Transverse colon (tissue), 4 donors: ENCODE data around the gene TENM4.
A peak's percentile ranks its signal among the peaks of the same experiment; 100 is the strongest.

ENCODE experiments used
- CTCF ChIP-seq, 5 experiments: fragments of 200-600 bp in 3 of 5; fragments of 450-650 bp in 2 of 5; sonication (generic) in 3 of 5; IDR thresholded peaks; 1 replicate in 2 of 5; 2 replicates in 3 of 5; pipeline ENCODE4 v1.5.1; 2016 to 2017; ENCODE audit warnings: antibody characterized with exemption in 5 of 5, inconsistent platforms in 3 of 5, mild to moderate bottlenecking in 2 of 5, moderate library complexity in 1 of 5
- EP300 ChIP-seq: sonication (generic); formaldehyde crosslinking; IDR thresholded peaks from one replicate; pipeline ENCODE4 v1.6.1; 2017; ENCODE audit warnings: antibody characterized with exemption, low read depth
- POLR2A ChIP-seq: fragments of 450-650 bp; IDR thresholded peaks from one replicate; pipeline ENCODE4 v1.6.1; 2016; ENCODE audit warnings: antibody characterized with exemption, mild to moderate bottlenecking, moderate library complexity
- POLR2AphosphoS5 ChIP-seq, 3 donors: sonication (generic); formaldehyde crosslinking; IDR thresholded peaks; one replicate each; pipeline ENCODE4 v1.6.1; 2016; ENCODE audit warnings: antibody characterized with exemption in 3 of 3

DNA sequence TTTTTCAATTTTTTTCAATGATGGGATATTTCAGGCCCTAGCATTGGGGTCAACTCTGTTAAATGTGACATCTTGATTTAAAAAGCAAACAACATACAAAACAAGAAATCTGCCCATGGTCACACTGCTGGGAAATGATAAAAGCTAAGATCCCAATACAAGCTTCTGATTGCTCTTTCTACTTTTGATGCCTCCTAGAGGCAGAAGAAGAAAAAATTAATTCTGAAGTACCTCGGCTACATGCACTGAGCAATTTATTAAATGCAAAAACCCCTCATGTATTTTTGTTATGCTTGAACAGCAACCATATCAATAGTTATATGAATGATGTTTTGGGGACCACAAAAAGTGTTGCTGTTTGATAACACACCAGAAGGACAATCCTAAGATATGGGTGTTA lies 524.1 kb downstream of the TENM4 start:
- TF ChIP-seq POLR2AphosphoS5 (IDR thresholded peaks at IDR 0.05) = no peak
- peak in 1 of 5 experiments; percentile 4 for TF ChIP-seq CTCF (IDR thresholded peaks at IDR 0.05)
- TF ChIP-seq EP300 = no peak
- TF ChIP-seq POLR2A = no peak
